Epithelial cell of proximal tubule (primary cell): Measurements from ENCODE around the gene THAP11. TPM values are rescaled to one million over a fixed set of nuclear protein-coding genes. Genes with fewer than 3 reads are reported as not detected.

ENCODE experiments used
- DNase-seq: peaks from one replicate; pipeline ENCODE4 v3.0.0-alpha.2; 2011; ENCODE audit warnings: low read depth
- H3K4me3 ChIP-seq: 2 replicates; pipeline ENCODE4 v1.5.1; 2011; ENCODE audit warnings: low read depth, mild to moderate bottlenecking, low read length
- total RNA-seq: library from RNA; depleted of rRNA; stranded (reverse); fragments of >200 nt; gene quantifications from 2 replicates; pipeline ENCODE4 v1.2.3, GENCODE V29; 2015
- TF ChIP-seq, protein P1 (sequence below): conservative IDR thresholded peaks from 2 replicates; pipeline ENCODE4 v1.5.1; 2012; ENCODE audit warnings: low read depth, mild to moderate bottlenecking, low read length

THAP11 gene
- total RNA-seq = 33.7 and 45.7 TPM in 2 replicates

- DNase-seq = no peak
- TF ChIP-seq, protein P1, sequence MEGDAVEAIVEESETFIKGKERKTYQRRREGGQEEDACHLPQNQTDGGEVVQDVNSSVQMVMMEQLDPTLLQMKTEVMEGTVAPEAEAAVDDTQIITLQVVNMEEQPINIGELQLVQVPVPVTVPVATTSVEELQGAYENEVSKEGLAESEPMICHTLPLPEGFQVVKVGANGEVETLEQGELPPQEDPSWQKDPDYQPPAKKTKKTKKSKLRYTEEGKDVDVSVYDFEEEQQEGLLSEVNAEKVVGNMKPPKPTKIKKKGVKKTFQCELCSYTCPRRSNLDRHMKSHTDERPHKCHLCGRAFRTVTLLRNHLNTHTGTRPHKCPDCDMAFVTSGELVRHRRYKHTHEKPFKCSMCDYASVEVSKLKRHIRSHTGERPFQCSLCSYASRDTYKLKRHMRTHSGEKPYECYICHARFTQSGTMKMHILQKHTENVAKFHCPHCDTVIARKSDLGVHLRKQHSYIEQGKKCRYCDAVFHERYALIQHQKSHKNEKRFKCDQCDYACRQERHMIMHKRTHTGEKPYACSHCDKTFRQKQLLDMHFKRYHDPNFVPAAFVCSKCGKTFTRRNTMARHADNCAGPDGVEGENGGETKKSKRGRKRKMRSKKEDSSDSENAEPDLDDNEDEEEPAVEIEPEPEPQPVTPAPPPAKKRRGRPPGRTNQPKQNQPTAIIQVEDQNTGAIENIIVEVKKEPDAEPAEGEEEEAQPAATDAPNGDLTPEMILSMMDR = peak; percentile 74
- peak within 1 kb of the TSS; percentile 92 for H3K4me3 ChIP-seq
Measured at GRCh38 chr16:67841816-67842508, at the start of gene THAP11. Gene THAP11, plus strand, starts transcription at chr16:67842320. Its CDS starts 235 bp downstream, at chr16:67842555.

DNA sequence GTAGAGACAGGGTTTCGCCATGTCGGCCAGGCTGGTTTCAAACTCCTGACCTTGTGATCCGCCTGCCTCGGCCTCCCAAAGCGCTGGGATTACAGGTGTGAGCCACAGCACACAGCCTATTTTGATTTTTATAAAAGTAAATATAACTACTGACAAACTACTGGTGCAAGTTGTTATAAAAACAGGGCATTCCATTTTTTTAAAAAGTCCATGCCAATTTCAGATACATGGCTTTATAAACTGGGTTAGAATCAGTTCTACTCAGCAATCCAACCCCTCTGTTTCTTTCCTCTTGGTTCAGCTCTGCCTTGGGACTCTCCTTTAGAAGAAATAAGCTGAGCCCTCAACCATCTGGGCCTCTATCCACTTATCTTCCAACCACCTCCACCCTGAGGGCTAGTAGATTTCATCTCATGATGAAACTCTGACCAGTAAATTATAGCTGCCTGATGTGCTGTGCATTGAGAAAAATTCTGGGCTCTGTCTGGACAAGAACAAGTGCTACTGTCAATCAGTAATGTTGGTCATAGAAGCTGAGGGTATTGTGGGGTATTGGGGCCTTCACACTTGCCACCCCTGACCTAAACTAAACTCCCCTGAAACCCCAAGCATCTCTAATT is 45.9 kb upstream of the THAP11 start:
- TF ChIP-seq, protein P1 = no peak
- no peak overlapping the region for H3K4me3 ChIP-seq
- DNase-seq = no peak

- no peak overlapping the region for H3K4me3 ChIP-seq
- TF ChIP-seq, protein P1 = no peak
- DNase-seq = no peak
Measured at GRCh38 chr16:67800338-67800926, 41.7 kb upstream of the THAP11 start.

GRCh38 chr16:67801241-67801640 is 40.9 kb upstream of the THAP11 start:
- TF ChIP-seq, protein P1 = no peak
- H3K4me3 ChIP-seq = no peak overlapping the region
- no peak for DNase-seq

GRCh38 chr16:67801883-67802282 is 40.2 kb upstream of the THAP11 start:
- TF ChIP-seq, protein P1 = no peak
- no peak for DNase-seq
- no peak overlapping the region for H3K4me3 ChIP-seq

GRCh38 chr16:67803894-67804293 is 38.2 kb upstream of the THAP11 start:
- TF ChIP-seq, protein P1 = no peak

More at GRCh38 chr16:67803894-67804293, 38.2 kb upstream of the THAP11 start:
- DNase-seq = no peak
- no peak overlapping the region for H3K4me3 ChIP-seq
